IMR-90 (cell line): ENCODE data around the gene C6orf47.
A peak's percentile ranks its signal among the peaks of the same experiment; 100 is the strongest.

ENCODE experiments used
- CEBPB ChIP-seq: IDR thresholded peaks from 2 replicates; pipeline ENCODE4 v1.6.1; 2012; ENCODE audit warnings: low read depth, low read length, improper control_type of control experiment
- MAFK ChIP-seq: IDR thresholded peaks from 2 replicates; pipeline ENCODE4 v1.6.1; 2012; ENCODE audit warnings: low read depth, low read length, improper control_type of control experiment
- POLR2A ChIP-seq: IDR thresholded peaks from 2 replicates; pipeline ENCODE4 v1.6.1; 2012; ENCODE audit warnings: mild to moderate bottlenecking, low read depth, low read length
- SMC3 ChIP-seq: fragments of 150-350 bp; IDR thresholded peaks from 2 replicates; pipeline ENCODE4 v1.6.1; 2016; ENCODE audit warnings: low read depth, mild to moderate bottlenecking, antibody characterized with exemption, low read length, moderate library complexity
- TF ChIP-seq, protein P1 (sequence below): conservative IDR thresholded peaks from 2 replicates; pipeline ENCODE4 v1.5.1; 2012; ENCODE audit warnings: mild to moderate bottlenecking, low read depth, low read length, improper control_type of control experiment
- TF ChIP-seq, protein P2 (sequence below): fragments of 150-350 bp; IDR thresholded peaks from 2 replicates; pipeline ENCODE4 v1.6.1; 2017; ENCODE audit warnings: mild to moderate bottlenecking, antibody characterized with exemption, low read length, low read depth
- TF ChIP-seq, protein P3 (sequence below): fragments of 150-350 bp; IDR thresholded peaks from 2 replicates; pipeline ENCODE4 v1.6.1; 2016; ENCODE audit warnings: low read depth, mild to moderate bottlenecking, low read length, moderate library complexity, borderline replicate concordance

DNA sequence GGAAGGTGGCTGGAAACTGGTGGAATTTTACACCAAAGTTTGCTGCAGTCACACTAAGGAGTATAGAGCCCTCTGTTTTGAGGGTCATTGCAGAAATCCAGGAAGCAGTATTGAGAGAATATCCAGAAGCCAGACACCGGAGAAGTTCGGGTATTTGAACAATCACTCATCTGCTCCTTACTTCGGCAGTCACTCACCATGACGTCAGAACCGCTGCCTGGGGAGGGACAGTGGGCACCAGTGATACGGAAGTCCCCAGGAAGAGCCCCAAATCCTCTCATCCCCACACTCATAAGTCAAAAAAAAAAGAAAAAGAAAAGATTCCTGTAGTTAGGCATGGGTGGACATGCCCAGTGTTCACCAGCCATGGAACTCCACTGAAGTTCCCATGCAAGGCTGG is 16.3 kb upstream of the C6orf47 start:
- TF ChIP-seq, protein P1, sequence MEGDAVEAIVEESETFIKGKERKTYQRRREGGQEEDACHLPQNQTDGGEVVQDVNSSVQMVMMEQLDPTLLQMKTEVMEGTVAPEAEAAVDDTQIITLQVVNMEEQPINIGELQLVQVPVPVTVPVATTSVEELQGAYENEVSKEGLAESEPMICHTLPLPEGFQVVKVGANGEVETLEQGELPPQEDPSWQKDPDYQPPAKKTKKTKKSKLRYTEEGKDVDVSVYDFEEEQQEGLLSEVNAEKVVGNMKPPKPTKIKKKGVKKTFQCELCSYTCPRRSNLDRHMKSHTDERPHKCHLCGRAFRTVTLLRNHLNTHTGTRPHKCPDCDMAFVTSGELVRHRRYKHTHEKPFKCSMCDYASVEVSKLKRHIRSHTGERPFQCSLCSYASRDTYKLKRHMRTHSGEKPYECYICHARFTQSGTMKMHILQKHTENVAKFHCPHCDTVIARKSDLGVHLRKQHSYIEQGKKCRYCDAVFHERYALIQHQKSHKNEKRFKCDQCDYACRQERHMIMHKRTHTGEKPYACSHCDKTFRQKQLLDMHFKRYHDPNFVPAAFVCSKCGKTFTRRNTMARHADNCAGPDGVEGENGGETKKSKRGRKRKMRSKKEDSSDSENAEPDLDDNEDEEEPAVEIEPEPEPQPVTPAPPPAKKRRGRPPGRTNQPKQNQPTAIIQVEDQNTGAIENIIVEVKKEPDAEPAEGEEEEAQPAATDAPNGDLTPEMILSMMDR, result no peak
- TF ChIP-seq CEBPB (no peak), POLR2A (0 out of 2 replicates have a peak, but pooled peaks have one; percentile 24), SMC3 (no peak), MAFK (no peak)
- TF ChIP-seq, protein P2, sequence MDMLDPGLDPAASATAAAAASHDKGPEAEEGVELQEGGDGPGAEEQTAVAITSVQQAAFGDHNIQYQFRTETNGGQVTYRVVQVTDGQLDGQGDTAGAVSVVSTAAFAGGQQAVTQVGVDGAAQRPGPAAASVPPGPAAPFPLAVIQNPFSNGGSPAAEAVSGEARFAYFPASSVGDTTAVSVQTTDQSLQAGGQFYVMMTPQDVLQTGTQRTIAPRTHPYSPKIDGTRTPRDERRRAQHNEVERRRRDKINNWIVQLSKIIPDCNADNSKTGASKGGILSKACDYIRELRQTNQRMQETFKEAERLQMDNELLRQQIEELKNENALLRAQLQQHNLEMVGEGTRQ, result no peak
- TF ChIP-seq, protein P3, sequence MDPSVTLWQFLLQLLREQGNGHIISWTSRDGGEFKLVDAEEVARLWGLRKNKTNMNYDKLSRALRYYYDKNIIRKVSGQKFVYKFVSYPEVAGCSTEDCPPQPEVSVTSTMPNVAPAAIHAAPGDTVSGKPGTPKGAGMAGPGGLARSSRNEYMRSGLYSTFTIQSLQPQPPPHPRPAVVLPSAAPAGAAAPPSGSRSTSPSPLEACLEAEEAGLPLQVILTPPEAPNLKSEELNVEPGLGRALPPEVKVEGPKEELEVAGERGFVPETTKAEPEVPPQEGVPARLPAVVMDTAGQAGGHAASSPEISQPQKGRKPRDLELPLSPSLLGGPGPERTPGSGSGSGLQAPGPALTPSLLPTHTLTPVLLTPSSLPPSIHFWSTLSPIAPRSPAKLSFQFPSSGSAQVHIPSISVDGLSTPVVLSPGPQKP, result no peak
